Endothelial cell (in vitro differentiated cells): ENCODE results near the gene FARP1. TPM values are rescaled to one million over a fixed set of nuclear protein-coding genes. Genes with fewer than 3 reads are reported as not detected.

Experiments used
- DNase-seq: peaks from one replicate; pipeline ENCODE4 v3.0.0; 2021; ENCODE audit warnings: low spot score
- H3K27ac Mint-ChIP-seq: one replicate; pipeline ENCODE4 v1.8.0; 2021; ENCODE audit warnings: mixed read lengths, inconsistent platforms; ENCODE audit not compliant: unreplicated experiment
- H3K27me3 Mint-ChIP-seq: one replicate; pipeline ENCODE4 v1.8.0; 2021; ENCODE audit warnings: mild to moderate bottlenecking, moderate library complexity, mixed read lengths, inconsistent platforms; ENCODE audit not compliant: unreplicated experiment
- H3K36me3 Mint-ChIP-seq: one replicate; pipeline ENCODE4 v1.8.0; 2021; ENCODE audit warnings: mild to moderate bottlenecking, low read depth, mixed read lengths, inconsistent platforms; ENCODE audit not compliant: unreplicated experiment
- H3K4me1 Mint-ChIP-seq: one replicate; pipeline ENCODE4 v1.8.0; 2021; ENCODE audit warnings: mild to moderate bottlenecking, mixed read lengths, inconsistent platforms; ENCODE audit not compliant: unreplicated experiment
- H3K4me3 Mint-ChIP-seq: one replicate; pipeline ENCODE4 v1.8.0; 2021; ENCODE audit warnings: mild to moderate bottlenecking, mixed read lengths, inconsistent platforms; ENCODE audit not compliant: unreplicated experiment
- H3K9me3 Mint-ChIP-seq: one replicate; pipeline ENCODE4 v1.8.0; 2021; ENCODE audit warnings: mixed read lengths, inconsistent platforms; ENCODE audit not compliant: unreplicated experiment
- total RNA-seq: library from RNA; stranded (reverse); fragmentation: NEBNext Ultra II Directional; extraction: Animal tissue kit (Norgen Biotek cat#: 25700); gene quantifications from one replicate; pipeline ENCODE4 v1.2.1, GENCODE V29; 2021; ENCODE audit not compliant: unreplicated experiment
- TF ChIP-seq, protein P1 (sequence below): fragments of 200-600 bp; sonication (generic); IDR thresholded peaks from one replicate; pipeline ENCODE4 v1.5.0; 2021; ENCODE audit warnings: antibody characterized with exemption; ENCODE audit not compliant: unreplicated experiment

The FARP1 gene
- total RNA-seq, 1 donor from 2014 or later: 167 TPM

DNA sequence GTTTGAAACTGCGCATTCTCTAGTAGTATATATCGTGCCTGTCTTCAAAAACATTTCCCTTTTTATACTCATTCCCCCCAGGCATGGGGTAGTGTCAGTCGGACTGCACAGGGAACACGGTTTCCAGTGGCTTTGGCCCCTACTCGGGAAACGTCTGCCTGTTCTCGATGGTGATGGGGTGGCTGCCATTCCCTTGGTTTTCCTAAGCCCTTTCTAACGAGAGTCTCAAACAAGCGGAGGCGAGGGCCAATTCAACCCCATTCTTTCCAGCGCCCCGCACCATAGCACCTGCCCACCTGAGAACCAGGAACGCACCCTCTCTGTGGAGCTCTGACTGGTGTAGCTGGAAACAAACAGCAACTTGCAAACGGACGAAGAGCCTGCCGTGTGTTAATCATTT, 306.4 kb downstream of the FARP1 start:
- DNase-seq: no peak
- peak overlapping the region; percentile 51 for H3K4me3 Mint-ChIP-seq
- H3K9me3 Mint-ChIP-seq: no peaks in the 10 kb centered on the region
- peaks cover 27% of the 10 kb centered on the region for H3K4me1 Mint-ChIP-seq
- TF ChIP-seq, protein P1, sequence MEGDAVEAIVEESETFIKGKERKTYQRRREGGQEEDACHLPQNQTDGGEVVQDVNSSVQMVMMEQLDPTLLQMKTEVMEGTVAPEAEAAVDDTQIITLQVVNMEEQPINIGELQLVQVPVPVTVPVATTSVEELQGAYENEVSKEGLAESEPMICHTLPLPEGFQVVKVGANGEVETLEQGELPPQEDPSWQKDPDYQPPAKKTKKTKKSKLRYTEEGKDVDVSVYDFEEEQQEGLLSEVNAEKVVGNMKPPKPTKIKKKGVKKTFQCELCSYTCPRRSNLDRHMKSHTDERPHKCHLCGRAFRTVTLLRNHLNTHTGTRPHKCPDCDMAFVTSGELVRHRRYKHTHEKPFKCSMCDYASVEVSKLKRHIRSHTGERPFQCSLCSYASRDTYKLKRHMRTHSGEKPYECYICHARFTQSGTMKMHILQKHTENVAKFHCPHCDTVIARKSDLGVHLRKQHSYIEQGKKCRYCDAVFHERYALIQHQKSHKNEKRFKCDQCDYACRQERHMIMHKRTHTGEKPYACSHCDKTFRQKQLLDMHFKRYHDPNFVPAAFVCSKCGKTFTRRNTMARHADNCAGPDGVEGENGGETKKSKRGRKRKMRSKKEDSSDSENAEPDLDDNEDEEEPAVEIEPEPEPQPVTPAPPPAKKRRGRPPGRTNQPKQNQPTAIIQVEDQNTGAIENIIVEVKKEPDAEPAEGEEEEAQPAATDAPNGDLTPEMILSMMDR: no peak
- H3K27me3 Mint-ChIP-seq: peaks cover 23% of the 10 kb centered on the region
- H3K36me3 Mint-ChIP-seq: peaks cover 44% of the 10 kb centered on the region
- peak overlapping the region; percentile 24 for H3K27ac Mint-ChIP-seq

DNA sequence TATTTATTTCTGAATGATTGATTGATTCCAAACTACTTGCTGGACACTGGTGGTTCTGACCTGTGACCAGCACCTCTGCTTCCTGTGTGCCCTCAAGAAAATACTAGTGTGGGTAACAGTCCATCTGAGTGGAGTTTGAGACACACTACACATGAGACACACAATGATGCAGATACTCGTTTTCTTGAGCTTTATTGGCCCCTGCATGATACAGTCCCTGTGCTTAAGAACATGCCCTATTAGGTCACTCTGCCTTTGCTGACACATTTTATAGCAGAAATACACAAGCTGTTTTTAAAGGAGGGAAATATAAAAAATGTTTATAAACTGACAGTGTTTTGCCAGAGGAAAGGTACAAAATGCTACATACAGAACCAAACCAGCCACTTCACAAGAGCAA, 307.1 kb downstream of the FARP1 start:
- Mint-ChIP-seq H3K4me1 (peaks cover 29% of the 10 kb centered on the region), H3K9me3 (no peaks in the 10 kb centered on the region), H3K27me3 (peaks cover 21% of the 10 kb centered on the region), H3K36me3 (peaks cover 51% of the 10 kb centered on the region), H3K27ac (peak overlapping the region; percentile 24), H3K4me3 (no peak overlapping the region)
- TF ChIP-seq, protein P1: no peak
- DNase-seq: no peak

DNA sequence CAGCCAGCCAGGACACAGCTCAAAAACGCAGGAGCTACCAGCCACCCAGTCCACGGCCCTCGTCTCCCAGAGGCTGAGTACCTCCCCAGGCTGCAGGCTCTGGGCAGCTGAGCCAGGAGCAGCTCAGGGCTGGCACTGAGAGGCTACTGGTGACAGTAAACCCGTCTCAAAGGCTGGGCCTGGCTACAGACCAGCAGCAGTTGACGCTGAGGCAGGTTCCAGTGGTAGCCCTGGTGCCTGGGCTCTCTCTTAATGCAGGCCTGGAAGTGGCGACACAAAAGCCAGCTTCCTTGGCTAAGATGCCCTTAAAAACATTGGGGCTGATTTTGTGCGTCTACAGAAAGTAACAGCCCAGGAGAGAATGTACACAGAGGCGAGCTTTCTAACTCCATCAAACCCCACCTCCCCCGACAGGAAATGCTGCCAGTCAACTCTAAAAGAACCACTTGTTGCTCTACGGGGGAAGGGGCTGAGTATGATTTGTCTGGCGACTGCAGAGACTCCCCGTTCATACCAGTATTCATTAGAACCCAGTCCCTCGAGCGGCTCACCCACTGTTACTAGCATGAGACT, 307.7 kb downstream of the FARP1 start:
- Mint-ChIP-seq H3K27ac (peak overlapping the region; percentile 22), H3K4me1 (peaks cover 27% of the 10 kb centered on the region), H3K27me3 (peaks cover 19% of the 10 kb centered on the region), H3K36me3 (peaks cover 53% of the 10 kb centered on the region), H3K9me3 (no peaks in the 10 kb centered on the region), H3K4me3 (no peak overlapping the region)
- DNase-seq: peak; percentile 37
- TF ChIP-seq, protein P1: no peak

DNA sequence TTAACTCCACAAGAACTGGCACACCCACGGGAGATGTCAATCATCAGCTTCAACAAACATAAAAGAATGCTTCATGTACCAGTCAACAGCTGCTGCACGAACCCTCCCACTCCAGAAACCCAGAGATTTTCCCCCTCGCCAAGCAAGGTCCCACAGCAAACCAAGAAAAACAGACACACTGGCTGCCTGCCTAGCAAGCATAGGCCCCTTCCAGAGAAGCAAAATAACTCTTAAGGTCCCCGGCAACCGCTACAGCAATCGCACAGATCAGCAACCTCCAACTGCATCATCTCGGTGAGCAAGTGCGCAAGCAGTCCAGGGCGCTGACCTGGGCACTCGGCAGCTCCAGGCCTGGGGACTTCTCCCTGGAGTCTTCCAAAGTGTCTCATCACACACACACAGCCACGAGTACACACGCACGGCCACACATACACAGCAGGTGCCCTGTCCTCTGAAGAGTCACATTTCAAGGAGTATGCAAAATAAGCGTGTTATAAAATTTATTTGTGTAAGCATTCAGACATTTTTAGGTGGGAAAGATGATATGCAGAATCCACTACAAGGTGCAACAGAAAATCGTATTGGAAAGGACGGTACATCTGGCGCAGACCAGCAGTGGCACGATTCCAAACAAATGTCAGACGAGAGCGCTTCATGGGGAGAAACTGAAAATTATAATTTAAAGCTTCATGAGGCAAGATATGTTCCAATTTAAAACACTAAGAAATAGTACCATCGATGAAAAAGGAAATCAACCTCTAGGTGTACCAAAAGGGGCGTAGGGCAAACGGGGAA, 309.0 kb downstream of the FARP1 start:
- TF ChIP-seq, protein P1: no peak
- no peaks in the 10 kb centered on the region for H3K9me3 Mint-ChIP-seq
- H3K27me3 Mint-ChIP-seq: peaks cover 15% of the 10 kb centered on the region
- DNase-seq: no peak
- no peak overlapping the region for H3K4me3 Mint-ChIP-seq
- peaks cover 26% of the 10 kb centered on the region for H3K4me1 Mint-ChIP-seq
- peaks cover 54% of the 10 kb centered on the region for H3K36me3 Mint-ChIP-seq
- peak overlapping the region; percentile 22 for H3K27ac Mint-ChIP-seq
